Measurements from ENCODE around the gene RAB11FIP5.

GRCh38 chr2:73037947-73038585, 74.7 kb downstream of the RAB11FIP5 start:
- TF ChIP-seq CTCF (IDR thresholded peaks at IDR 0.05; ENCODE audit: insufficient read depth, low read length, poor library complexity, severe bottlenecking), result no peak
- no peak for TF ChIP-seq EZH2phosphoT487 (conservative IDR thresholded peaks at IDR 0.05; ENCODE audit: low read length)
